ENCODE measurements around the gene ADARB1. TPM values are rescaled to one million over a fixed set of nuclear protein-coding genes. Genes with fewer than 3 reads are reported as not detected.

ADARB1 gene
- total and polyA plus RNA-seq, 2 of the 8 experiments (the other 6 are each of a cell fraction or from before 2014, with no cell fraction given), result 4.7 to 14.9 TPM

- no peak for TF ChIP-seq TEAD4 (IDR thresholded peaks at IDR 0.05; ENCODE audit: low read depth, low read length)
- TF ChIP-seq TCF12 (IDR thresholded peaks at IDR 0.05; ENCODE audit: low read depth, low read length), result no peak
- no peak for TF ChIP-seq YY1 (IDR thresholded peaks at IDR 0.05; ENCODE audit: low read depth, low read length)
Observed at GRCh38 chr21:45032977-45033710, 41.2 kb upstream of the ADARB1 start (continued).

All from H1 (cell line).